Activated CD4-positive, CD25-positive, alpha-beta regulatory T cell treated with anti-CD3 and anti-CD28 coated beads, Interleukin-2, amount 50 U/mL, for 72 hours (primary cell): Measurements from ENCODE around the gene USP21.
"Not testable (repeated sequence)": the region's sequence is repeated elsewhere in the genome, so short reads cannot be mapped to it uniquely, and the experiment has no call there.

Source experiments
- DNase-seq: peaks from one replicate; pipeline ENCODE4 v3.0.0; 2021

The USP21 gene

GRCh38 chr1:161159087-161159912 is at the start of gene USP21:
USP21 (plus strand) TSS chr1:161159500; CDS start chr1:161160641, 1,141 bp downstream.
- peak; percentile 94 for DNase-seq

GRCh38 chr1:161111117-161111516 is 48.2 kb upstream of the USP21 start:
- DNase-seq, result no peak

- no peak for DNase-seq
Observed at GRCh38 chr1:161111527-161111926, 47.8 kb upstream of the USP21 start.

GRCh38 chr1:161113915-161114314 is 45.4 kb upstream of the USP21 start:
- no peak for DNase-seq

- DNase-seq, result no peak
Observed at GRCh38 chr1:161114556-161114955, 44.7 kb upstream of the USP21 start.

- no peak for DNase-seq
Observed at GRCh38 chr1:161115132-161115711, 44.1 kb upstream of the USP21 start.

GRCh38 chr1:161115961-161116360 is 43.3 kb upstream of the USP21 start:
- not testable (repeated sequence) for DNase-seq

GRCh38 chr1:161117759-161118581 is 41.3 kb upstream of the USP21 start, which contains the start of the genes NIT1 and PFDN2:
NIT1 (plus strand) TSS chr1:161118105; CDS start chr1:161118177, 72 bp downstream.
PFDN2 (minus strand) TSS chr1:161118037; CDS start chr1:161118026, 11 bp downstream.
- peak; percentile 87 for DNase-seq

- no peak for DNase-seq
Observed at GRCh38 chr1:161119092-161119903, 40.0 kb upstream of the USP21 start.

- DNase-seq, result no peak
Observed at GRCh38 chr1:161121042-161121650, 38.2 kb upstream of the USP21 start.

- no peak for DNase-seq
Observed at GRCh38 chr1:161121834-161122233, 37.5 kb upstream of the USP21 start.

GRCh38 chr1:161122967-161123366 is 36.3 kb upstream of the USP21 start:
- DNase-seq, result no peak

- no peak for DNase-seq
Observed at GRCh38 chr1:161127649-161128048, 31.7 kb upstream of the USP21 start.

GRCh38 chr1:161128591-161129420 is 30.5 kb upstream of the USP21 start:
- no peak for DNase-seq

- no peak for DNase-seq
Observed at GRCh38 chr1:161130266-161130665, 29.0 kb upstream of the USP21 start.

- DNase-seq, result no peak
Observed at GRCh38 chr1:161131523-161132409, 27.5 kb upstream of the USP21 start.

- DNase-seq, result peak; percentile 87
Observed at GRCh38 chr1:161132410-161133219, 26.7 kb upstream of the USP21 start, which contains the start of gene DEDD. DEDD (minus strand) TSS chr1:161132667; CDS start chr1:161124462, 8,205 bp downstream.

GRCh38 chr1:161133220-161133740 is 26.0 kb upstream of the USP21 start:
- no peak for DNase-seq

GRCh38 chr1:161137881-161138280 is 21.4 kb upstream of the USP21 start:
- DNase-seq, result no peak
